HepG2 (cell line): Measurements from ENCODE around the gene ZC3H18. TPM values are rescaled to one million over a fixed set of nuclear protein-coding genes. Genes with fewer than 3 reads are reported as not detected.

ENCODE experiments used
- ARHGAP35 ChIP-seq: sonication (generic); formaldehyde crosslinking; IDR thresholded peaks from 2 replicates; pipeline ENCODE4 v1.9.0; 2022; ENCODE audit warnings: mild to moderate bottlenecking, inconsistent platforms, moderate library complexity, missing genetic modification reagents, borderline replicate concordance
- ATAD3A ChIP-seq: sonication (generic); formaldehyde crosslinking; IDR thresholded peaks from 2 replicates; pipeline ENCODE4 v1.4.0; 2020; ENCODE audit warnings: missing genetic modification reagents
- HIC2 ChIP-seq: sonication (generic); formaldehyde crosslinking; IDR thresholded peaks from 2 replicates; pipeline ENCODE4 v1.9.0; 2022; ENCODE audit warnings: low read depth, missing genetic modification reagents
- KDM6A ChIP-seq: IDR thresholded peaks from 2 replicates; pipeline ENCODE4 v1.6.1; 2016; ENCODE audit warnings: low read depth
- KMT2A ChIP-seq: sonication (generic); formaldehyde crosslinking; IDR thresholded peaks from 2 replicates; pipeline ENCODE4 v1.4.0; 2020; ENCODE audit warnings: missing genetic modification reagents
- MYC ChIP-seq: sonication (generic); formaldehyde crosslinking; IDR thresholded peaks from 2 replicates; pipeline ENCODE4 v1.9.0; 2021; ENCODE audit warnings: missing genetic modification reagents, borderline replicate concordance
- NCOA5 ChIP-seq: sonication (generic); formaldehyde crosslinking; IDR thresholded peaks from 2 replicates; pipeline ENCODE4 v1.4.0; 2020; ENCODE audit warnings: missing genetic modification reagents
- PHF8 ChIP-seq: sonication (generic); formaldehyde crosslinking; IDR thresholded peaks from 2 replicates; pipeline ENCODE4 v1.5.0; 2020; ENCODE audit warnings: missing genetic modification reagents
- PTBP1 ChIP-seq: fragments of 200-400 bp; formaldehyde crosslinking; IDR thresholded peaks from 2 replicates; pipeline ENCODE4 v1.6.1; 2018; ENCODE audit warnings: low read length, low read depth; ENCODE audit not compliant: poor library complexity, severe bottlenecking
- SP140L ChIP-seq: sonication (generic); formaldehyde crosslinking; IDR thresholded peaks from 2 replicates; pipeline ENCODE4 v1.4.0; 2020; ENCODE audit warnings: missing genetic modification reagents, borderline replicate concordance
- SRY ChIP-seq: sonication (generic); formaldehyde crosslinking; IDR thresholded peaks from 2 replicates; pipeline ENCODE4 v1.8.0; 2022; ENCODE audit warnings: mild to moderate bottlenecking, missing genetic modification reagents
- TBX2 ChIP-seq: sonication (generic); formaldehyde crosslinking; IDR thresholded peaks from 2 replicates; pipeline ENCODE4 v1.5.0; 2020; ENCODE audit warnings: missing genetic modification reagents, mild to moderate bottlenecking, borderline replicate concordance
- ZBTB1 ChIP-seq: sonication (generic); formaldehyde crosslinking; IDR thresholded peaks from 2 replicates; pipeline ENCODE4 v1.4.0; 2020; ENCODE audit warnings: missing genetic modification reagents, borderline replicate concordance
- ZFY ChIP-seq: sonication (generic); formaldehyde crosslinking; IDR thresholded peaks from 2 replicates; pipeline ENCODE4 v1.4.0; 2020; ENCODE audit warnings: missing genetic modification reagents
- ZGPAT ChIP-seq: IDR thresholded peaks from 2 replicates; pipeline ENCODE4 v1.6.1; 2016; ENCODE audit warnings: mild to moderate bottlenecking
- ZNF225 ChIP-seq: sonication (generic); formaldehyde crosslinking; IDR thresholded peaks from 2 replicates; pipeline ENCODE4 v1.4.0; 2020; ENCODE audit warnings: mild to moderate bottlenecking, missing genetic modification reagents
- ZNF263 ChIP-seq: sonication (generic); formaldehyde crosslinking; IDR thresholded peaks from 2 replicates; pipeline ENCODE4 v1.4.0; 2020; ENCODE audit warnings: missing genetic modification reagents
- ZNF512B ChIP-seq: sonication (generic); formaldehyde crosslinking; IDR thresholded peaks from 2 replicates; pipeline ENCODE4 v1.5.1; 2020; ENCODE audit warnings: missing genetic modification reagents, mild to moderate bottlenecking, borderline replicate concordance
- ZNF639 ChIP-seq: conservative IDR thresholded peaks from 2 replicates; pipeline ENCODE4 v1.6.1; 2018; ENCODE audit warnings: missing genetic modification reagents
- ZNF740 ChIP-seq: sonication (generic); formaldehyde crosslinking; IDR thresholded peaks from 2 replicates; pipeline ENCODE4 v1.4.0; 2020; ENCODE audit warnings: missing genetic modification reagents
- ZNF768 ChIP-seq: sonication (generic); formaldehyde crosslinking; IDR thresholded peaks from 2 replicates; pipeline ENCODE4 v1.4.0; 2020; ENCODE audit warnings: missing genetic modification reagents
- ZNF777 ChIP-seq: sonication (generic); formaldehyde crosslinking; IDR thresholded peaks from 2 replicates; pipeline ENCODE4 v1.4.0; 2020; ENCODE audit warnings: missing genetic modification reagents
- ZNF792 ChIP-seq: IDR thresholded peaks from 2 replicates; pipeline ENCODE4 v1.6.1; 2016
- polyA plus RNA-seq, 8 experiments: library from polyadenylated mRNA; depleted of rRNA in 3 of 8; stranded (reverse) in 7 of 8; unstranded in 1 of 8; fragments of >200 nt; fragmentation: Illumina TruSeq in 4 of 8; extraction: Trizol in 4 of 8; gene quantifications; 2 replicates each; pipeline versions ENCODE4 v1.2.1 to v1.2.3, GENCODE V29; 2011 to 2016; ENCODE audit warnings: low read depth in 4 of 8, missing spikeins in 1 of 8, mixed read lengths in 1 of 8; ENCODE audit not compliant: insufficient read depth in 1 of 8
- total RNA-seq, 5 experiments: library from RNA; depleted of rRNA; stranded (reverse); fragments of >200 nt; fragmentation: Illumina TruSeq; extraction: Trizol; gene quantifications; 2 replicates each; pipeline ENCODE4 v1.2.3, GENCODE V29; 2016; ENCODE audit warnings: low read depth in 1 of 5

Gene ZC3H18
- total and polyA plus RNA-seq, 2 of the 13 experiments (the other 11 are each of a cell fraction or from before 2014, with no cell fraction given): 11.2 to 27.4 TPM

GRCh38 chr16:88618182-88618955 is 48.2 kb downstream of the ZC3H18 start (continued):
- TF ChIP-seq ZNF512B (CRISPR knock-in tag) (no peak), MYC (peak; percentile 84), ZGPAT (peak; percentile 64; the same call in 1 of the 2 replicates), NCOA5 (CRISPR knock-in tag) (no peak), PTBP1 (no peak), ZNF740 (no peak), ZNF777 (CRISPR knock-in tag) (0 out of 2 replicates have a peak, but pooled peaks have one; percentile 7), KDM6A (CRISPR knock-in tag) (peak; percentile 83; the same call in 1 of the 2 replicates), ZNF639 (CRISPR knock-in tag) (no peak), HIC2 (peak; percentile 100), SRY (CRISPR knock-in tag) (0 out of 2 replicates have a peak, but pooled peaks have one; percentile 45), ZNF792 (peak; percentile 60), KMT2A (CRISPR knock-in tag) (0 out of 2 replicates have a peak, but pooled peaks have one; percentile 33), SP140L (CRISPR knock-in tag) (no peak), TBX2 (CRISPR knock-in tag) (peak; percentile 73; the same call in 1 of the 2 replicates), ZNF263 (CRISPR knock-in tag) (peak; percentile 81), ZBTB1 (CRISPR knock-in tag) (no peak), ARHGAP35 (CRISPR knock-in tag) (no peak), ZNF225 (CRISPR knock-in tag) (peak; percentile 68; the same call in 1 of the 2 replicates), ZFY (CRISPR knock-in tag) (peak; percentile 86), ZNF768 (CRISPR knock-in tag) (peak; percentile 6; the same call in 1 of the 2 replicates), ATAD3A (CRISPR knock-in tag) (no peak), PHF8 (CRISPR knock-in tag) (peak; percentile 28; the same call in 1 of the 2 replicates)
